NCI-H2171 treated with DMSO at 0.1 percent for 48 hours (cell line): Measurements from ENCODE around the gene CSPG4.
"Not testable (repeated sequence)": the region's sequence is repeated elsewhere in the genome, so short reads cannot be mapped to it uniquely, and the experiment has no call there.

ENCODE experiments used
- DNase-seq: peaks from one replicate; lab custom pipeline; 2025; lab: John Stamatoyannopoulos, UW

CSPG4 gene

GRCh38 chr15:75687486-75688277 lies 25.0 kb downstream of the CSPG4 start:
- DNase-seq, result no peak

GRCh38 chr15:75686212-75686642 lies 26.4 kb downstream of the CSPG4 start:
- DNase-seq, result peak; percentile 37

GRCh38 chr15:75685195-75685594 lies 27.5 kb downstream of the CSPG4 start:
- DNase-seq, result no peak

GRCh38 chr15:75684648-75685047 lies 28.0 kb downstream of the CSPG4 start:
- DNase-seq, result no peak

- DNase-seq, result peak; percentile 60
Measured at GRCh38 chr15:75683646-75684312, 28.9 kb downstream of the CSPG4 start.

GRCh38 chr15:75682181-75683135 lies 30.2 kb downstream of the CSPG4 start:
- DNase-seq, result no peak

GRCh38 chr15:75680007-75680789 lies 32.5 kb downstream of the CSPG4 start:
- DNase-seq, result no peak

- not testable (repeated sequence) for DNase-seq
Measured at GRCh38 chr15:75678324-75678690, 34.3 kb downstream of the CSPG4 start.

- DNase-seq, result no peak
Measured at GRCh38 chr15:75677465-75678323, 35.0 kb downstream of the CSPG4 start.

- DNase-seq, result no peak
Measured at GRCh38 chr15:75676688-75677464, 35.8 kb downstream of the CSPG4 start.

GRCh38 chr15:75675579-75676404 lies 36.9 kb downstream of the CSPG4 start:
- no peak for DNase-seq

GRCh38 chr15:75674366-75674765 lies 38.3 kb downstream of the CSPG4 start:
- DNase-seq, result no peak

- no peak for DNase-seq
Measured at GRCh38 chr15:75673426-75674235, 39.0 kb downstream of the CSPG4 start.

- no peak for DNase-seq
Measured at GRCh38 chr15:75672646-75673425, 39.8 kb downstream of the CSPG4 start.

GRCh38 chr15:75671730-75672602 lies 40.7 kb downstream of the CSPG4 start:
- no peak for DNase-seq

GRCh38 chr15:75669879-75670212 lies 42.8 kb downstream of the CSPG4 start:
- DNase-seq, result no peak
